ENCODE results near the gene EPS8L2.

The EPS8L2 gene

DNA sequence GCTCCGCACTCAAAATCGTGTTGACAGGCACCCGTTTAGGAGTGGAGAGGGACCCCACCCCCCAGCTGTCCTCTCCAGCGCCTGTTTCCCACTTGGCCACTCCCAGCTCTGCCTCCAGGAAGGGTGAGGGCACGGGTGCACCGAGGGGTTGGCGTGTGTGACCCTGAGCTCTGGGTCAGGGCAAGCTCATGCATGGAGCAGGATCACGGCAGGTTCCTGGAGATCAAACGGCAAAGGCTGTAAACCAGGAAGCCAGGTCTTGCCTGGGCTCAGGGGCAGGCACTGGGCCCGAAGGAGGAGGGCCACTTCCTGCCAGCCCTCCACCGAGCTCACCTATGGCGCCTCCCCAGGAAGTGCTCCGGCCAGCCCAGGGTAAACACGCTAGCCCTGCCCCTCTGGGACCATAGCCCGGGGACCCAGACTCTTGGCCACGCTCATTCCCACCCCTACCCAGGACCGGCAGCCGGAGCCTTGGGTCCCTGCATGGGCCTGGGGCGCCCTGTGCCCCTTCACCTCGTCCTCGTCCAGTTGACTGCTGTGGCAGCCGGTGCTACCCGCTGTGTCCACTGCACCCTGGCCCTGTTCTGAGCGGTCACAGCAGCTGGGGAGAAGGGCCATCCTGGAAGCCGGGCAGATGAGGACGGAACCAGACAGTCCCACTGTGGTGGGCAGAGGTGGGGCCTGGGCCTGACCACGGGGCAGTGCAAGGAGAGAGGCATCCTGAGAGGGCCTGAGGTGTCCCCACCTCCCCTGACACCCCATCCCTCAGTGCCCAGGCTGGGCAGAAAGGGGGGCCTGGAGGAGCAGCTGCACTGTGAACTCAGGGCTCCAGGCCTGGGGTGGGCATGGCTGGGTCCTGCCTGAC, 1.0 kb upstream of the EPS8L2 start:
- no peak for DNase-seq (ENCODE audit: low read depth, low spot score)
- CTCF ChIA-PET = interaction anchor here (0.8 to 17.1 kb wide), 4 partner anchors 8 to 43 kb away, joined by 3 to 198 read pairs (median 11); no protein-coding TSS in a partner anchor
- POLR2A ChIA-PET = interaction anchor here (0.7 to 2.4 kb wide), 3 partner anchors 8 to 16 kb away, joined by 3 to 7 read pairs (median 4); partner anchors contain the start of gene TMEM80
- H3K4me3 ChIP-seq (ENCODE audit: low read depth, low read length) = peak overlapping the region; percentile 61
- TF ChIP-seq, protein P1, sequence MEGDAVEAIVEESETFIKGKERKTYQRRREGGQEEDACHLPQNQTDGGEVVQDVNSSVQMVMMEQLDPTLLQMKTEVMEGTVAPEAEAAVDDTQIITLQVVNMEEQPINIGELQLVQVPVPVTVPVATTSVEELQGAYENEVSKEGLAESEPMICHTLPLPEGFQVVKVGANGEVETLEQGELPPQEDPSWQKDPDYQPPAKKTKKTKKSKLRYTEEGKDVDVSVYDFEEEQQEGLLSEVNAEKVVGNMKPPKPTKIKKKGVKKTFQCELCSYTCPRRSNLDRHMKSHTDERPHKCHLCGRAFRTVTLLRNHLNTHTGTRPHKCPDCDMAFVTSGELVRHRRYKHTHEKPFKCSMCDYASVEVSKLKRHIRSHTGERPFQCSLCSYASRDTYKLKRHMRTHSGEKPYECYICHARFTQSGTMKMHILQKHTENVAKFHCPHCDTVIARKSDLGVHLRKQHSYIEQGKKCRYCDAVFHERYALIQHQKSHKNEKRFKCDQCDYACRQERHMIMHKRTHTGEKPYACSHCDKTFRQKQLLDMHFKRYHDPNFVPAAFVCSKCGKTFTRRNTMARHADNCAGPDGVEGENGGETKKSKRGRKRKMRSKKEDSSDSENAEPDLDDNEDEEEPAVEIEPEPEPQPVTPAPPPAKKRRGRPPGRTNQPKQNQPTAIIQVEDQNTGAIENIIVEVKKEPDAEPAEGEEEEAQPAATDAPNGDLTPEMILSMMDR (IDR thresholded peaks at IDR 0.05; ENCODE audit: insufficient read depth, low read length, missing control alignments) = no peak

DNA sequence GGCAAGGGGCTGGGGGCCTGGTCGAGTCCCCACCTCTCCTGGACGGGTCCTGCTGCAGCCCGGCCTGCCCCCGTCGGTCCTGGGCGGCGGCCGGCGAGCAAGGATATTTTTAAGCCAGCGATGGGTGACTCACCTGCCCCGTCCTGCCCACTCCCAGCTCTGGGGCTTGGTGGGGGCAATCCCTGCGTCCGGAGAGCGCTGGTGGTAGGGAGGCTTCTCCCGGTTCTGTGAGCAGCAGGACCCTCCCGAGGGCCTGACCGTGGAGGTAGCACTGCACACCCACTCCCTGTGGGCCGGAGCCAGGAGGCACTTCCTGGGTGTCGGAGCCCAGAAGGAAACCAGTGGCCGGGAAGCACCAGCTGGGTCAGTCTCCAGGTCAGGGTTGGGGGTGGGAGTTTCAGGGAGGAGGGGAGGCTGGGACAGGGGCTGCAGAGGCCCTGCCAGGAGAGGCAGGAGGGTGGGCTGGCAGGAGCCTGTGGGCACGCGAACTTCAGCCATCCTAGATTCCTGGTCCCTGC, 467 bp downstream of the EPS8L2 start:
- TF ChIP-seq, protein P1 (IDR thresholded peaks at IDR 0.05; ENCODE audit: insufficient read depth, low read length, missing control alignments) = no peak
- ChIA-PET POLR2A (interaction anchor here (0.9 to 2.4 kb wide), 7 partner anchors 9 to 65 kb away, joined by 3 to 9 read pairs (median 5); partner anchors contain the start of genes DEAF1 and TMEM80), CTCF (interaction anchor here (1.5 to 17.1 kb wide), 3 partner anchors 9 to 42 kb away, joined by 5 to 198 read pairs (median 17); no protein-coding TSS in a partner anchor)
- DNase-seq (ENCODE audit: low read depth, low spot score) = no peak
- peak overlapping the region; percentile 61 for H3K4me3 ChIP-seq (ENCODE audit: low read depth, low read length)

DNA sequence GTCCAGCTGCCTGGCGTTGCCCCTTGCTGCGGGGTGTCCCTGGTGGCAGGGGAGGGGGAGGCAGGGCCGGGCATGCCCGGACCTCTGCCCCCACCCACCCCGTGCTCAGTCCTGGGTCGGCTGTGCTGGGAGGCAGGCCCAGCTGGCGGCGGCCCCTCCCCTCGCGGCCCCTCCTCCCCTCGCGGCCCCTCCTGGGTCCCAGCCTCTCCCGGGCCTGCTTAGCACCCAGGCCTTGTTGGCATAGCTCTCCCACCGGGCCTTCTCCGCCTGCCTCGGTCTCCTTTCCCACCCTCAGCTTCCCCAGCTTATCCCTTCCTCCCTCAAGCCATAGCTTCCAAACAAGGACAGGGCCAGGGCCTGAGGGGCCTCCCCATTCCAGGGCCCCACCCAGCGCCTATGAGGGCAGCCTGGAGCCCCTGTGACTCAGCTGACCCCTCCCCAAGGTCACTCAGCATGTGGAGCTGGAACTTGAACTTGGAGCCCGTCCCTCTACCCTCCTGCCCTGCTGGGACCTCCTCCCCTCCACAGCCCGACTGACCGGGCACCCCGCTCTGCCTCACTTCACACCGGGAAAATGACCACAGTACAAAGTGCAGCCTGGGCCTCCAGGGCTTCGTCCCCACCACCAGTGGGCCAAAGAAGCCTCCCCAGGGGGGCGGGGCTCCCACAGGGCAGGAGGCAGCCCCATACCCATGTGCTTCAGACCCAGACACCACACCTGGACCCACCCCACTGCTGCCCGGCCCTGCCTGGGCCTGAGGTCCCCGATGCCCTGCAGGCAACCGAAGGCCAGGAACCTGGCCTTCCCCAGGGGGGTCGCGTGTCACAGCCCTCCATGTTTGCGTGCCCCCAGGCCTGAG, 1.2 kb downstream of the EPS8L2 start:
- ChIA-PET POLR2A (interaction anchor here (0.9 to 2.4 kb wide), 7 partner anchors 10 to 64 kb away, joined by 3 to 9 read pairs (median 5); partner anchors contain the start of genes DEAF1 and TMEM80), CTCF (interaction anchor here (2.5 to 17.1 kb wide), 2 partner anchors 10 to 17 kb away, joined by 17 to 198 read pairs; no protein-coding TSS in a partner anchor)
- TF ChIP-seq, protein P1 (IDR thresholded peaks at IDR 0.05; ENCODE audit: insufficient read depth, low read length, missing control alignments) = peak; percentile 19
- peak overlapping the region; percentile 61 for H3K4me3 ChIP-seq (ENCODE audit: low read depth, low read length)
- DNase-seq (ENCODE audit: low read depth, low spot score) = no peak

DNA sequence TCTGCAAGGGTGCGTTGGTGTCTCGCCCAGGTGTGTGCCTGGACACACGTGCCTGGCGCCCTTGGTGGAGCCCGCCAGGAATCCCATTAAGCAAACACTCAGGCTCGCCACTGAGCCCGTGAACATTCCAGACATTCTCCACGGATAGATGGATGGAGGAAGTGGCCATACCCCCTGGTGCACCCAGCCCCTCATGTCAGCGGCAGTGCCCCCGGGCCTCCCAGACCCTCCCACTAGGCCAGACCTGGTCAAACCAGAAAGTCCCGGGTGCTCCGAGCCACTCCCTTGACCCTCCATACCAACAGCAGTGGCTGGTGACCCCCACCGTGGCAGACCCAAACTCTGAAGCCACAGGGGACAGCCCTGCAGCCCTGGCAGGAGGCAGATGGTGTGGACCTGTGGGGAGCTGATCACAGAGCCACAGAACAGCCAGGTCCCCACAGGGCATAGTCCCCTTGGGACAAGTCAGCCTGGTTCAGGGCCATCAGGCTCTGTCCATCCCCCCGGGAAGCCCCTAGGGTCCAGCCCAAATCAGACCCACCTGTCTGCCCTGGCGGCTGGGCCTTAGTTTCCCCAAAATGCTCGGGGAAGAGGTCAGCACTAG, 1.9 kb downstream of the EPS8L2 start:
- CTCF ChIA-PET = interaction anchor here (2.5 to 17.1 kb wide), 2 partner anchors 11 to 16 kb away, joined by 17 to 198 read pairs; no protein-coding TSS in a partner anchor
- DNase-seq (ENCODE audit: low read depth, low spot score) = no peak
- no peak overlapping the region for H3K4me3 ChIP-seq (ENCODE audit: low read depth, low read length)
- TF ChIP-seq, protein P1 (IDR thresholded peaks at IDR 0.05; ENCODE audit: insufficient read depth, low read length, missing control alignments) = no peak
- POLR2A ChIA-PET = interaction anchor here (1.4 to 2.0 kb wide), 2 partner anchors 13 to 18 kb away, joined by 7 to 9 read pairs; partner anchors contain the start of genes DEAF1 and TMEM80

DNA sequence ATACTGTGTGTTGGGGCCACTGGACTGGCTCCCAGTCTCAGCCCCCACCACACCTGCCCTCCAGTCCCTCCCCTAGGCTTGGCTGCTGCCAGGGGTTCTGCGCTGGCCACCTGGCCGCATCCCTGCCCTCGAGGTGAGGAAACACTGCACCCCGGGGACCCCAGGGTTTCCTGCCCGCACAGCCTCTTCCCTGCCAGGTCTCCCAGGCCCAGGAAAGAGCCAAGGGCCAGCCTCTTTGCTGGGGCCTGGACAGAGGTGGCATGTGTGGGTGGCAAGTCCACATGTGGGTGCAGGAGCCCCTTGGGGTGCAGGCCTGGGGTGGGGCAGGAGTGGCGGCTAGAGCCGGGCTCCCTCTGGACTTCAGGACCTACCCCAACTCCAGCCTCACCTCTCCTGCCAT, 2.5 kb downstream of the EPS8L2 start:
- H3K4me3 ChIP-seq (ENCODE audit: low read depth, low read length) = no peak overlapping the region
- TF ChIP-seq, protein P1 (IDR thresholded peaks at IDR 0.05; ENCODE audit: insufficient read depth, low read length, missing control alignments) = no peak
- CTCF ChIA-PET = interaction anchor here (5.2 kb wide), 1 partner anchor 15 kb away, joined by 34 read pairs; no protein-coding TSS in a partner anchor
- POLR2A ChIA-PET = no interaction called here
- DNase-seq (ENCODE audit: low read depth, low spot score) = no peak
